HCT116 (cell line): Measurements from ENCODE around the gene FA2H.

Source experiments
- SRF ChIP-seq: IDR thresholded peaks from 2 replicates; pipeline ENCODE4 v1.6.1; 2012; ENCODE audit warnings: low read depth
- ZFX ChIP-seq: fragments of 450-650 bp; IDR thresholded peaks from 2 replicates; pipeline ENCODE4 v1.6.1; 2017
- ZNF274 ChIP-seq: fragments of 200-500 bp; sonication (Bioruptor generic); IDR thresholded peaks from 2 replicates; pipeline ENCODE4 v1.6.1; 2014; ENCODE audit warnings: mild to moderate bottlenecking, low read depth, low read length, inconsistent platforms
- TF ChIP-seq, protein P1 (sequence below), 3 experiments: fragments of 200-600 bp in 1 of 3; sonication (generic) in 1 of 3; IDR thresholded peaks in 2 of 3; conservative IDR thresholded peaks in 1 of 3; 2 replicates each; pipeline ENCODE4 v1.5.1; 2012 to 2017; ENCODE audit warnings: low read depth in 2 of 3, low read length in 2 of 3, antibody characterized with exemption in 1 of 3, borderline replicate concordance in 1 of 3, control low read depth in 1 of 3, mild to moderate bottlenecking in 1 of 3, mixed read lengths in 1 of 3, mixed run types in 1 of 3, moderate library complexity in 1 of 3; ENCODE audit not compliant: insufficient read depth in 1 of 3

DNA sequence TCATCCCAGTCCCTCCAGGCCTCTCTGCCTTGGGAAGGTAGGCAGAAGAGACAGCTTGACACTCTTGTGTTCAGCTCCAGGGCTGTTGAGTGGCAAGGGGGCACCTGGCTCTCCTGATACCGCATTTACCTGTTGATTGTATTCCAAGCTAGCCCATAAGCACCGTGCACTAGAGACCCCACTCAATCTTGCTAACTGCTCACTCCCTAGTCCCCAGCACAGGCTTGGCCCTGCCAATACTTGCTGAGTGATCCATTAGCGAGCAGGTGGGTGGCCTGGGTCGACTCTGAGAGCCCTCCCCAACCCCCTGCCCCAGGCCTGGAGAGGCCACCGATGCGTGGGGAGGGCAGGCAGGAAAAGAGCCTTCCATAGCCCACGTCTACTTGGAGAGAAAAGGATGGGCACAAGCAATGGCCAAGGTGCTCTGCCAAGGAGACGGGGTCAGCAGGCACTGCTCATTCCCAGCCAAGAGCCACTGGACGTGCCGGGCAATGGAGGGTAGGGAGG is 29.5 kb downstream of the FA2H start:
- TF ChIP-seq, protein P1, sequence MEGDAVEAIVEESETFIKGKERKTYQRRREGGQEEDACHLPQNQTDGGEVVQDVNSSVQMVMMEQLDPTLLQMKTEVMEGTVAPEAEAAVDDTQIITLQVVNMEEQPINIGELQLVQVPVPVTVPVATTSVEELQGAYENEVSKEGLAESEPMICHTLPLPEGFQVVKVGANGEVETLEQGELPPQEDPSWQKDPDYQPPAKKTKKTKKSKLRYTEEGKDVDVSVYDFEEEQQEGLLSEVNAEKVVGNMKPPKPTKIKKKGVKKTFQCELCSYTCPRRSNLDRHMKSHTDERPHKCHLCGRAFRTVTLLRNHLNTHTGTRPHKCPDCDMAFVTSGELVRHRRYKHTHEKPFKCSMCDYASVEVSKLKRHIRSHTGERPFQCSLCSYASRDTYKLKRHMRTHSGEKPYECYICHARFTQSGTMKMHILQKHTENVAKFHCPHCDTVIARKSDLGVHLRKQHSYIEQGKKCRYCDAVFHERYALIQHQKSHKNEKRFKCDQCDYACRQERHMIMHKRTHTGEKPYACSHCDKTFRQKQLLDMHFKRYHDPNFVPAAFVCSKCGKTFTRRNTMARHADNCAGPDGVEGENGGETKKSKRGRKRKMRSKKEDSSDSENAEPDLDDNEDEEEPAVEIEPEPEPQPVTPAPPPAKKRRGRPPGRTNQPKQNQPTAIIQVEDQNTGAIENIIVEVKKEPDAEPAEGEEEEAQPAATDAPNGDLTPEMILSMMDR (IDR thresholded peaks at IDR 0.05 in 2 of 3, conservative IDR thresholded peaks at IDR 0.05 in 1 of 3; ENCODE audit: borderline replicate concordance in 1 of 3, insufficient read depth in 1 of 3, low read depth in 2 of 3, low read length in 2 of 3), result no peak
- TF ChIP-seq ZNF274, result no peak
- no peak for TF ChIP-seq ZFX
- TF ChIP-seq SRF, result no peak
